Activated CD8-positive, alpha-beta memory T cell treated with anti-CD3 and anti-CD28 coated beads for 36 hours (primary cell): ENCODE measurements around the gene PSAPL1. TPM values are rescaled to one million over a fixed set of nuclear protein-coding genes. Genes with fewer than 3 reads are reported as not detected.

Experiments
- CTCF ChIA-PET: fragments of 350-600 bp; sonication (Branson Sonifier 250); formaldehyde crosslinking; loops from one replicate; lab custom pipeline; 2021; ENCODE audit warnings: antibody characterized with exemption; lab: Charles Lee
- POLR2A ChIA-PET: fragments of 350-600 bp; sonication (Branson Sonifier 250); formaldehyde crosslinking; loops from one replicate; lab custom pipeline; 2021; ENCODE audit warnings: antibody characterized with exemption; lab: Charles Lee
- total RNA-seq, 2 experiments: library from RNA; stranded (reverse); gene quantifications; one replicate each; pipeline ENCODE4 v1.2.3, GENCODE V29; 2021

Gene PSAPL1
- total RNA-seq, result not detected

- ChIA-PET POLR2A (no interaction called here), CTCF (no interaction called here)
These were observed at the start of gene PSAPL1 for GRCh38 chr4:7434766-7435150. TSS of gene PSAPL1 (minus strand) at chr4:7434930. CDS start at chr4:7434879, 51 bp downstream.

GRCh38 chr4:7481227-7481626 lies 46.5 kb upstream of the PSAPL1 start:
- ChIA-PET POLR2A (no interaction called here), CTCF (no interaction called here)

- ChIA-PET CTCF (no interaction called here), POLR2A (no interaction called here)
These were observed 45.7 kb upstream of the PSAPL1 start for GRCh38 chr4:7480423-7480822.

GRCh38 chr4:7478665-7479064 lies 43.9 kb upstream of the PSAPL1 start:
- ChIA-PET CTCF (no interaction called here), POLR2A (no interaction called here)

GRCh38 chr4:7477695-7478094 lies 43.0 kb upstream of the PSAPL1 start:
- CTCF ChIA-PET, result no interaction called here
- POLR2A ChIA-PET, result no interaction called here

GRCh38 chr4:7476820-7477219 lies 42.1 kb upstream of the PSAPL1 start:
- ChIA-PET CTCF (no interaction called here), POLR2A (no interaction called here)

- POLR2A ChIA-PET, result no interaction called here
- CTCF ChIA-PET, result no interaction called here
These were observed 40.5 kb upstream of the PSAPL1 start for GRCh38 chr4:7475207-7475606.

GRCh38 chr4:7474320-7474719 lies 39.6 kb upstream of the PSAPL1 start:
- CTCF ChIA-PET, result no interaction called here
- POLR2A ChIA-PET, result no interaction called here

- POLR2A ChIA-PET, result no interaction called here
- CTCF ChIA-PET, result no interaction called here
These were observed 38.4 kb upstream of the PSAPL1 start for GRCh38 chr4:7473081-7473480.

- ChIA-PET POLR2A (no interaction called here), CTCF (no interaction called here)
These were observed 37.8 kb upstream of the PSAPL1 start for GRCh38 chr4:7472442-7473013.

- ChIA-PET POLR2A (no interaction called here), CTCF (no interaction called here)
These were observed 35.9 kb upstream of the PSAPL1 start for GRCh38 chr4:7470522-7471128.

- POLR2A ChIA-PET, result no interaction called here
- CTCF ChIA-PET, result no interaction called here
These were observed 35.4 kb upstream of the PSAPL1 start for GRCh38 chr4:7470111-7470510.

GRCh38 chr4:7469023-7469422 lies 34.3 kb upstream of the PSAPL1 start:
- CTCF ChIA-PET, result no interaction called here
- POLR2A ChIA-PET, result no interaction called here

GRCh38 chr4:7467471-7467870 lies 32.7 kb upstream of the PSAPL1 start:
- ChIA-PET POLR2A (no interaction called here), CTCF (no interaction called here)

GRCh38 chr4:7466904-7467303 lies 32.2 kb upstream of the PSAPL1 start:
- POLR2A ChIA-PET, result interaction anchor here (0.5 kb wide), 1 partner anchor 404 kb away, joined by 4 read pairs; no protein-coding TSS in a partner anchor
- CTCF ChIA-PET, result no interaction called here

GRCh38 chr4:7466215-7466614 lies 31.5 kb upstream of the PSAPL1 start:
- POLR2A ChIA-PET, result no interaction called here

GRCh38 chr4:7465017-7465416 lies 30.3 kb upstream of the PSAPL1 start:
- CTCF ChIA-PET, result no interaction called here

More at GRCh38 chr4:7466215-7466614, 31.5 kb upstream of the PSAPL1 start:
- CTCF ChIA-PET, result no interaction called here

GRCh38 chr4:7464259-7464655 lies 29.5 kb upstream of the PSAPL1 start:
- CTCF ChIA-PET, result no interaction called here

More at GRCh38 chr4:7465017-7465416, 30.3 kb upstream of the PSAPL1 start:
- POLR2A ChIA-PET, result no interaction called here

GRCh38 chr4:7463566-7464258 lies 29.0 kb upstream of the PSAPL1 start:
- CTCF ChIA-PET, result no interaction called here
- POLR2A ChIA-PET, result no interaction called here

More at GRCh38 chr4:7464259-7464655, 29.5 kb upstream of the PSAPL1 start:
- POLR2A ChIA-PET, result no interaction called here

GRCh38 chr4:7462509-7462971 lies 27.8 kb upstream of the PSAPL1 start:
- POLR2A ChIA-PET, result no interaction called here
- CTCF ChIA-PET, result no interaction called here

GRCh38 chr4:7461230-7461629 lies 26.5 kb upstream of the PSAPL1 start:
- CTCF ChIA-PET, result no interaction called here
- POLR2A ChIA-PET, result no interaction called here
